Spleen (tissue), 7 donors: Measurements from ENCODE around the gene SMAD3.
A peak's percentile ranks its signal among the peaks of the same experiment; 100 is the strongest.

Experiments
- CTCF ChIP-seq, 11 experiments: fragments of 200-600 bp in 7 of 11; fragments of 450-650 bp in 4 of 11; sonication (generic) in 4 of 11; IDR thresholded peaks in 8 of 11; conservative IDR thresholded peaks in 3 of 11; 1 replicate in 7 of 11; 2 replicates in 4 of 11; pipeline versions ENCODE4 v1.4.0 to v1.8.0; 2016 to 2021; ENCODE audit warnings: antibody characterized with exemption in 11 of 11, inconsistent platforms in 4 of 11, mild to moderate bottlenecking in 1 of 11
- POLR2AphosphoS5 ChIP-seq, 3 donors: sonication (generic); formaldehyde crosslinking; IDR thresholded peaks; one replicate each; pipeline ENCODE4 v1.5.1; 2017; ENCODE audit warnings: antibody characterized with exemption in 3 of 3
- donor health status: DM: no; HTN: no; CAD: no; lungs with moderate emphysema.
- donor health status: DM: no; HTN: no; CAD: no.
- donor health status: DM: no; HTN: no; CAD: no.

GRCh38 chr15:67100801-67101581 lies 35.6 kb downstream of the SMAD3 start:
- TF ChIP-seq CTCF (IDR thresholded peaks at IDR 0.05 in 8 of 11, conservative IDR thresholded peaks at IDR 0.05 in 3 of 11) (no peak), POLR2AphosphoS5 (IDR thresholded peaks at IDR 0.05) (peak in 1 of 3 donors; percentile 23)
